HG03280 (cell line): ENCODE data around the gene BMP8A.
"Not testable (repeated sequence)": the region's sequence is repeated elsewhere in the genome, so short reads cannot be mapped to it uniquely, and the experiment has no call there.

ENCODE experiments used
- ATAC-seq: cut with Tn5 transposase; IDR thresholded peaks from one replicate; pipeline ENCODE4 v1.9.1; 2021; ENCODE audit warnings: mild to moderate bottlenecking, moderate library complexity; ENCODE audit not compliant: unreplicated experiment

Gene BMP8A

GRCh38 chr1:39525366-39526165 lies 34.1 kb downstream of the BMP8A start:
- peak; percentile 87 for ATAC-seq

- ATAC-seq, result no peak
Observed at GRCh38 chr1:39526466-39527189, 35.2 kb downstream of the BMP8A start.

- not testable (repeated sequence) for ATAC-seq
Observed at GRCh38 chr1:39527190-39527579, 35.7 kb downstream of the BMP8A start.

GRCh38 chr1:39528082-39528481 lies 36.6 kb downstream of the BMP8A start:
- no peak for ATAC-seq

GRCh38 chr1:39529901-39530535 lies 38.6 kb downstream of the BMP8A start:
- ATAC-seq, result no peak

- ATAC-seq, result no peak
Observed at GRCh38 chr1:39531526-39531925, 40.1 kb downstream of the BMP8A start.

- ATAC-seq, result no peak
Observed at GRCh38 chr1:39533442-39533841, 42.0 kb downstream of the BMP8A start.

- no peak for ATAC-seq
Observed at GRCh38 chr1:39538531-39539251, 47.3 kb downstream of the BMP8A start.

- peak; percentile 64 for ATAC-seq
Observed at GRCh38 chr1:39539252-39539790, 47.9 kb downstream of the BMP8A start.

GRCh38 chr1:39540504-39541031 lies 49.1 kb downstream of the BMP8A start:
- ATAC-seq, result no peak

GRCh38 chr1:39542924-39543323 lies 51.5 kb downstream of the BMP8A start:
- ATAC-seq, result no peak

GRCh38 chr1:39544327-39544726 lies 52.9 kb downstream of the BMP8A start:
- ATAC-seq, result no peak

GRCh38 chr1:39545531-39545930 lies 54.1 kb downstream of the BMP8A start:
- no peak for ATAC-seq

GRCh38 chr1:39554277-39554676 lies 62.8 kb downstream of the BMP8A start:
- no peak for ATAC-seq

- ATAC-seq, result no peak
Observed at GRCh38 chr1:39561279-39561678, 69.8 kb downstream of the BMP8A start.

GRCh38 chr1:39562886-39563285 lies 71.5 kb downstream of the BMP8A start:
- no peak for ATAC-seq

GRCh38 chr1:39563669-39564068 lies 72.2 kb downstream of the BMP8A start:
- no peak for ATAC-seq

GRCh38 chr1:39564340-39564739 lies 72.9 kb downstream of the BMP8A start:
- ATAC-seq, result no peak

GRCh38 chr1:39564941-39565340 lies 73.5 kb downstream of the BMP8A start:
- ATAC-seq, result no peak

GRCh38 chr1:39566441-39567137 lies 75.2 kb downstream of the BMP8A start:
- no peak for ATAC-seq
